SU-DHL-6 (cell line): ENCODE results near the gene RIMBP2.

Source experiments
- H2AFZ ChIP-seq: fragments of 200-600 bp; sonication (generic); 2 replicates; pipeline ENCODE4 v1.6.1; 2014; ENCODE audit warnings: low read depth, mild to moderate bottlenecking, moderate library complexity, mixed read lengths, antibody characterized with exemption, low read length; ENCODE audit not compliant: severe bottlenecking
- H3F3A ChIP-seq: fragments of 200-600 bp; shearing (Covaris generic); 2 replicates; pipeline ENCODE4 v1.6.0; 2016; ENCODE audit warnings: antibody characterized with exemption, mild to moderate bottlenecking; ENCODE audit not compliant: insufficient read depth
- H3K27ac ChIP-seq: fragments of 200-600 bp; sonication (generic); 2 replicates; pipeline ENCODE4 v1.5.1; 2016; ENCODE audit warnings: low read depth, mild to moderate bottlenecking, low read length, moderate library complexity, mixed read lengths
- H3K27me3 ChIP-seq: fragments of 200-600 bp; sonication (generic), shearing (Covaris generic); 2 replicates; pipeline ENCODE4 v1.6.0; 2014; ENCODE audit warnings: mild to moderate bottlenecking, low read length
- H3K36me3 ChIP-seq: fragments of 200-600 bp; sonication (generic); 2 replicates; pipeline ENCODE4 v1.6.1; 2014; ENCODE audit warnings: mild to moderate bottlenecking, low read length, mixed read lengths
- H3K4me2 ChIP-seq: fragments of 300-600, 200-600 bp; shearing (Covaris generic), sonication (generic); 2 replicates; pipeline ENCODE4 v1.6.0; 2014; ENCODE audit warnings: low read length, low read depth, mild to moderate bottlenecking; ENCODE audit not compliant: poor library complexity, severe bottlenecking
- H3K4me3 ChIP-seq: fragments of 200-600 bp; sonication (generic); 2 replicates; pipeline ENCODE4 v1.5.1; 2014; ENCODE audit warnings: antibody characterized with exemption, low read length, mild to moderate bottlenecking, mixed read lengths; ENCODE audit not compliant: insufficient read depth, poor library complexity, severe bottlenecking
- H3K79me2 ChIP-seq: fragments of 200-600 bp; sonication (generic); 2 replicates; pipeline ENCODE4 v1.6.1; 2014; ENCODE audit warnings: mild to moderate bottlenecking, low read length, moderate library complexity; ENCODE audit not compliant: insufficient read depth
- H3K9ac ChIP-seq: fragments of 200-600 bp; sonication (generic); 2 replicates; pipeline ENCODE4 v1.7.0; 2014; ENCODE audit warnings: mild to moderate bottlenecking, low read length
- H3K9me2 ChIP-seq: fragments of 200-600 bp; sonication (generic); replicated peaks from 2 replicates; pipeline ENCODE4 v1.6.1; 2014; ENCODE audit warnings: low read length; ENCODE audit not compliant: insufficient read depth
- H3K9me3 ChIP-seq: fragments of 200-600 bp; sonication (generic); 2 replicates; pipeline ENCODE4 v1.6.1; 2014; ENCODE audit warnings: low read length, mixed read lengths; ENCODE audit not compliant: insufficient read depth
- H4K20me1 ChIP-seq: fragments of 200-600 bp; sonication (generic); 2 replicates; pipeline ENCODE4 v1.6.1; 2014; ENCODE audit warnings: low read depth, mild to moderate bottlenecking, antibody characterized with exemption, low read length, moderate library complexity, mixed read lengths
- CTCF ChIP-seq: fragments of 200-600 bp; sonication (generic); IDR thresholded peaks from one replicate; pipeline ENCODE4 v1.5.1; 2017; ENCODE audit warnings: antibody characterized with exemption, mild to moderate bottlenecking, low read length, moderate library complexity; ENCODE audit not compliant: insufficient read depth, poor library complexity, severe bottlenecking
- EZH2phosphoT487 ChIP-seq: fragments of 200-600 bp; sonication (generic), shearing (Covaris generic); conservative IDR thresholded peaks from 2 replicates; pipeline ENCODE4 v1.6.1; 2018; ENCODE audit warnings: mild to moderate bottlenecking, antibody characterized with exemption, low read length, moderate library complexity, mixed read lengths

The RIMBP2 gene

GRCh38 chr12:130673036-130673705, 42.9 kb downstream of the RIMBP2 start:
- Histone ChIP-seq H3K79me2 (no peaks in the 10 kb centered on the region), H3K27ac (no peak overlapping the region), H3F3A (no peaks in the 10 kb centered on the region), H4K20me1 (no peaks in the 10 kb centered on the region), H3K4me2 (no peak overlapping the region), H3K4me3 (no peak overlapping the region), H2AFZ (no peak overlapping the region), H3K27me3 (no peaks in the 10 kb centered on the region), H3K9ac (no peak overlapping the region), H3K36me3 (no peaks in the 10 kb centered on the region), H3K9me3 (no peaks in the 10 kb centered on the region), H3K9me2 (no peaks in the 10 kb centered on the region)
- TF ChIP-seq CTCF (no peak), EZH2phosphoT487 (no peak)

GRCh38 chr12:130672089-130672820, 43.8 kb downstream of the RIMBP2 start:
- Histone ChIP-seq H3K9me2 (no peaks in the 10 kb centered on the region), H3K27me3 (no peaks in the 10 kb centered on the region), H3K9ac (no peak overlapping the region), H3K36me3 (no peaks in the 10 kb centered on the region), H2AFZ (no peak overlapping the region), H3K9me3 (no peaks in the 10 kb centered on the region), H3K4me2 (no peak overlapping the region), H3K27ac (no peak overlapping the region), H3F3A (no peaks in the 10 kb centered on the region), H3K4me3 (no peak overlapping the region), H4K20me1 (no peaks in the 10 kb centered on the region), H3K79me2 (no peaks in the 10 kb centered on the region)
- no peak for TF ChIP-seq CTCF
- TF ChIP-seq EZH2phosphoT487 = no peak

- no peaks in the 10 kb centered on the region for H4K20me1 ChIP-seq
- H3K27ac ChIP-seq = no peak overlapping the region
- no peaks in the 10 kb centered on the region for H3K9me2 ChIP-seq
- no peaks in the 10 kb centered on the region for H3K36me3 ChIP-seq
- no peaks in the 10 kb centered on the region for H3K9me3 ChIP-seq
- no peak overlapping the region for H3K4me2 ChIP-seq
- no peaks in the 10 kb centered on the region for H3K79me2 ChIP-seq
- H3K4me3 ChIP-seq = no peak overlapping the region
- TF ChIP-seq CTCF = no peak
- TF ChIP-seq EZH2phosphoT487 = no peak
- no peak overlapping the region for H2AFZ ChIP-seq
- no peaks in the 10 kb centered on the region for H3K27me3 ChIP-seq
- no peaks in the 10 kb centered on the region for H3F3A ChIP-seq
- no peak overlapping the region for H3K9ac ChIP-seq
These were observed 44.5 kb downstream of the RIMBP2 start for GRCh38 chr12:130671556-130671955.
